ENCODE measurements around the gene SLC39A13. TPM values are rescaled to one million over a fixed set of nuclear protein-coding genes. Genes with fewer than 3 reads are reported as not detected.
A peak's percentile ranks its signal among the peaks of the same experiment; 100 is the strongest.

The SLC39A13 gene
- total and polyA plus RNA-seq, 2 of the 13 experiments (the other 11 are each of a cell fraction or from before 2014, with no cell fraction given): 15.3 to 30.5 TPM

- no peak for TF ChIP-seq ZNF597 (CRISPR knock-in tag; IDR thresholded peaks at IDR 0.05)
- no peak for TF ChIP-seq ZNF720 (CRISPR knock-in tag; IDR thresholded peaks at IDR 0.05)
- TF ChIP-seq ZNF44 (CRISPR knock-in tag; IDR thresholded peaks at IDR 0.05): peak; percentile 53; the same call in 1 of the 2 replicates
- TF ChIP-seq THAP7 (CRISPR knock-in tag; IDR thresholded peaks at IDR 0.05): 0 out of 2 replicates have a peak, but pooled peaks have one; percentile 55
- peak; percentile 34; the same call in 1 of the 2 replicates for TF ChIP-seq ZNF792 (CRISPR knock-in tag; IDR thresholded peaks at IDR 0.05)
- no peak for TF ChIP-seq ZNF230 (CRISPR knock-in tag; IDR thresholded peaks at IDR 0.05)
- no peak for TF ChIP-seq ZNF3 (CRISPR knock-in tag; IDR thresholded peaks at IDR 0.05)
- TF ChIP-seq ZNF691 (CRISPR knock-in tag; IDR thresholded peaks at IDR 0.05; ENCODE audit: borderline replicate concordance, low read depth): peak; percentile 90
- TF ChIP-seq MEIS2 (CRISPR knock-in tag; IDR thresholded peaks at IDR 0.05): no peak
- no peak for TF ChIP-seq ZNF609 (CRISPR knock-in tag; IDR thresholded peaks at IDR 0.05; ENCODE audit: borderline replicate concordance)
- TF ChIP-seq ZNF7 (CRISPR knock-in tag; IDR thresholded peaks at IDR 0.05): no peak
- TF ChIP-seq ELF4 (CRISPR knock-in tag; IDR thresholded peaks at IDR 0.05; ENCODE audit: borderline replicate concordance): no peak
- TF ChIP-seq RELA (CRISPR knock-in tag; IDR thresholded peaks at IDR 0.05): no peak; the same call in none of the 2 replicates
- TF ChIP-seq TEAD2 (CRISPR knock-in tag; IDR thresholded peaks at IDR 0.05): no peak
- 0 out of 2 replicates have a peak, but pooled peaks have one; percentile 16 for TF ChIP-seq ZNF335 (CRISPR knock-in tag; IDR thresholded peaks at IDR 0.05)
- no peak for TF ChIP-seq MTF1 (CRISPR knock-in tag; IDR thresholded peaks at IDR 0.05)
- TF ChIP-seq NR2F2 (IDR thresholded peaks at IDR 0.05; ENCODE audit: borderline replicate concordance, low read depth): no peak; the same call in 1 of the 2 replicates
- peak; percentile 39; the same call in 1 of the 2 replicates for TF ChIP-seq GATAD2A (CRISPR knock-in tag; IDR thresholded peaks at IDR 0.05)
Observed at GRCh38 chr11:47407746-47408590, at the start of gene SLC39A13 (continued).
